GM12891 (cell line): ENCODE measurements around the gene NUDCD3.

Source experiments
- POLR2A ChIP-seq: IDR thresholded peaks from 2 replicates; pipeline ENCODE4 v1.6.1; 2011; ENCODE audit warnings: low read depth, low read length, control low read depth
- POLR2AphosphoS5 ChIP-seq: IDR thresholded peaks from 2 replicates; pipeline ENCODE4 v1.6.1; 2011; ENCODE audit warnings: low read depth, low read length, control low read depth
- SPI1 ChIP-seq: IDR thresholded peaks from 2 replicates; pipeline ENCODE4 v1.6.1; 2011; ENCODE audit warnings: low read depth, low read length, control low read depth
- TAF1 ChIP-seq: IDR thresholded peaks from 2 replicates; pipeline ENCODE4 v1.6.1; 2011; ENCODE audit warnings: low read depth, low read length, control low read depth

DNA sequence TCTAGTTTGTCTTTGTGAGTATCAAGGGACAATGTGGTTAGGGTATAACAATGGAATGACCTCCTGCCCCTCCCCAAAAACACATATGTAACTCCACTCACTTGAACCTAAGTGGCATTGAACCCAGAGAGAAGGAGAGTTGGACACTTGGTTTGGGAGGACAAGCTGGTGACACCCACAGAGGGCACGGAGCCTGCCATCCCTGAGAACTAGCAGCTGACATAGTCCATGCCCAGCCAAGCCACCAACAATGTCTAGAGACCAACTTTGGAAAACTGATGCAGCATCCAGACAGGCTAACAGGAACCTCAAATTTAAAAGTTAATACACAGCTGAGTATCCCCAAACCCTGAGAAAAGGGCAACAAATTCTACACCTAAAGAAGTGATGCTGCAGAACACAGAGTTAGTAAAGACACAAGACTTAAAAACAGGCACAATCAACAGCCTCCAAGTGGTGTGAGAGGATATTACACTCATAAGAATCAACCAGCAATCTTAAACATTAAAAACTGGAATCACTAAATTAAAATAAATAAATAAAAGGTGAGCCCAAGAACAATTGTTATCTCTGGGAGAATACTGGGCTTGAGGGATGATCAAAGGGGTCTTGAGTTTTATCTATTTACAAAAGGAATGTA is 27.2 kb downstream of the NUDCD3 start:
- TF ChIP-seq POLR2A (no peak), TAF1 (no peak), POLR2AphosphoS5 (no peak), SPI1 (no peak)
